SH-SY5Y (cell line): ENCODE data around the gene YWHAH.

ENCODE experiments used
- GATA2 ChIP-seq: IDR thresholded peaks from 2 replicates; pipeline ENCODE4 v1.6.1; 2011; ENCODE audit warnings: mild to moderate bottlenecking, low read depth, low read length
- GATA3 ChIP-seq: IDR thresholded peaks from 2 replicates; pipeline ENCODE4 v1.6.1; 2011; ENCODE audit warnings: low read depth, mild to moderate bottlenecking, low read length, moderate library complexity

DNA sequence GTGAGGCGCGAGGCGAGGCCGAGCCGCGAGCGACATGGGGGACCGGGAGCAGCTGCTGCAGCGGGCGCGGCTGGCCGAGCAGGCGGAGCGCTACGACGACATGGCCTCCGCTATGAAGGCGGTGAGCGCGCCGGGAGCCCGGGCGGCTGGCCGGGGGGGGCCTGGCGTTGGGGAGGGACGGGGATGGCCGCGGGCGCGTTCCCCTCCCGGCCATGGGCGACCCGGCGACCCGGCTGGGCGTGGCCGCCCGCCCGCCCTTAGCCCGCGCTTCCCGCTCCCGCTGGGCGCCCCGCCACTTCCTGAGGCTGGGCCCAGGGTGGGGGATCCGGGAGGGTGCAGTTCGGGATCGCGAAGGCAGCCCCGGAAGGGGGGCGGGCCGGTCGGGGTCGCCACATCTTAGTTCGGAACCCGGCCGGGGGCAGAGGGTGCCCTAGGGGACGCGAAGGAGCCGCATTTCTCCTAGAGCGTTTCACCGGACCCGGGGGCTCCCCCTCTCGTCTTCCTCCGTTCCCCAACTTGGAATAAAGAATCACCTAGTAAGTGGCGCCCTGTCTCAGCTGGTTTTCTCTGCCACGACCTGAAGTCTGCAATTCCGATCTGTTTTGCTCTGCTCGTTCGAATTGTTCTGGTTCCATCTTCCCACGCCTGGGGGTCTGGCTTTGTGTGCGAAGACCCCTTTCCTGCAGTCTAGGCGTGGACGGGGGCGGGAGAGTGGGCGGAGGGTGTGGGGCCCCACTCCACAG is 536 bp downstream of the YWHAH start:
- TF ChIP-seq GATA2 (no peak), GATA3 (no peak)
